Measurements from ENCODE around the gene MACO1. TPM values are rescaled to one million over a fixed set of nuclear protein-coding genes. Genes with fewer than 3 reads are reported as not detected.

Gene MACO1
- total RNA-seq, 1 experiment from 2014 or later: 16.3 TPM

- H4K20me1 ChIP-seq (ENCODE audit: control insufficient read depth, insufficient read depth, insufficient read length): no peaks in the 10 kb centered on the region
- H2BK20ac ChIP-seq (ENCODE audit: low read depth, low read length, poor library complexity, severe bottlenecking): no peak overlapping the region
- no peak overlapping the region for H2AK5ac ChIP-seq (ENCODE audit: insufficient read length, low read length)
- H4K91ac ChIP-seq (ENCODE audit: insufficient read length, low read depth, low read length): no peak overlapping the region
- H2AFZ ChIP-seq (ENCODE audit: low read length): no peak overlapping the region
- no peaks in the 10 kb centered on the region for H3K9me3 ChIP-seq (ENCODE audit: control insufficient read depth, low read depth, low read length)
- WGBS (ENCODE audit: extremely low coverage, insufficient read length, low lambda C conversion rate): no CpG with 5 or more reads among the region's 6 CpGs
- H3K4me3 Mint-ChIP-seq: peak overlapping the region; percentile 65 to 81
- H4K5ac ChIP-seq (ENCODE audit: insufficient read length, low read depth, low read length): no peak overlapping the region
- peaks cover 9% of the 10 kb centered on the region for H3K27me3 Mint-ChIP-seq (ENCODE audit: low read depth)
- H3K4me2 ChIP-seq (ENCODE audit: insufficient read depth, insufficient read length, low read length): no peak overlapping the region
- no peak overlapping the region for H3K23ac ChIP-seq (ENCODE audit: insufficient read length, low read depth, low read length)
- H3K4me1 Mint-ChIP-seq: peaks cover 15 to 18% of the 10 kb centered on the region in 2 experiments
- H3T11ph ChIP-seq (ENCODE audit: low read length): no peak overlapping the region
- no peak overlapping the region for H4K8ac ChIP-seq (replicated peaks; ENCODE audit: insufficient read length, low read depth, low read length)
- H3K27ac Mint-ChIP-seq: no peak overlapping the region
- H3K23me2 ChIP-seq (ENCODE audit: insufficient read length, low read depth, low read length, poor library complexity, severe bottlenecking): peaks cover 6% of the 10 kb centered on the region
- no peak overlapping the region for H3K56ac ChIP-seq (ENCODE audit: insufficient read length, low read depth, low read length)
- TF ChIP-seq CTCF (conservative IDR thresholded peaks at IDR 0.05): no peak
- no peak overlapping the region for H3K14ac ChIP-seq (ENCODE audit: insufficient read depth, low read length)
- no peaks in the 10 kb centered on the region for H3K79me1 ChIP-seq (ENCODE audit: insufficient read depth, low read depth, low read length, poor library complexity, severe bottlenecking)
- H3K27me3 ChIP-seq (ENCODE audit: insufficient read depth, low read length): no peaks in the 10 kb centered on the region; the same call in 1 of the 2 replicates
- no peak overlapping the region for H2BK12ac ChIP-seq (ENCODE audit: insufficient read length, low read depth, low read length)
- H3K36me3 Mint-ChIP-seq (ENCODE audit: insufficient read depth in 1 of 3, low read depth in 3 of 3): no peaks in the 10 kb centered on the region
- H2BK5ac ChIP-seq (ENCODE audit: insufficient read length, low read length): no peak overlapping the region
- H3K9me3 Mint-ChIP-seq: no peaks in the 10 kb centered on the region
- H3K79me2 ChIP-seq (ENCODE audit: insufficient read depth, low read length): no peaks in the 10 kb centered on the region
- H2BK15ac ChIP-seq (ENCODE audit: low read depth, low read length): no peak overlapping the region
- no peak overlapping the region for H2BK120ac ChIP-seq (ENCODE audit: low read depth, low read length, poor library complexity, severe bottlenecking)
- peaks cover 3% of the 10 kb centered on the region; the same call in 1 of the 2 replicates for H3K4me1 ChIP-seq (ENCODE audit: insufficient read depth, low read length)
- H3K18ac ChIP-seq (ENCODE audit: insufficient read length, low read depth, low read length): no peak overlapping the region
- DNase-seq: no peak
- H3K27ac ChIP-seq (ENCODE audit: insufficient read length, low read depth, low read length): no peak overlapping the region
- no peak overlapping the region for H3K4ac ChIP-seq (ENCODE audit: low read depth, low read length)
- no peak overlapping the region for H3K9ac ChIP-seq (ENCODE audit: extremely low read depth, insufficient read length, low read length)
These were observed 114.1 kb downstream of the MACO1 start for GRCh38 chr1:25544819-25545218.
